H1 (cell line): Measurements from ENCODE around the gene MYO9B. TPM values are rescaled to one million over a fixed set of nuclear protein-coding genes. Genes with fewer than 3 reads are reported as not detected.

ENCODE experiments used
- CTCF ChIA-PET: fragments of 300-600 bp; sonication (Branson Sonifier 250); formaldehyde crosslinking; loops from one replicate; lab custom pipeline; 2021; ENCODE audit not compliant: partially characterized antibody; lab: Charles Lee
- POLR2A ChIA-PET: fragments of 300-600 bp; sonication (Branson Sonifier 250); formaldehyde crosslinking; loops from one replicate; lab custom pipeline; 2021; ENCODE audit warnings: inconsistent platforms; ENCODE audit not compliant: partially characterized antibody; lab: Charles Lee
- DNase-seq, 2 experiments: peaks; one replicate each; pipeline versions ENCODE4 v3.0.0 to v3.0.0-alpha.2; 2010 to 2022; ENCODE audit warnings: low spot score in 2 of 2, low read depth in 1 of 2, mixed read lengths in 1 of 2
- FAIRE-seq: peaks from 2 replicates; lab custom pipeline; 2011; peaks lifted over from hg19 to GRCh38; lab: Jason Lieb, UNC
- H2AFZ ChIP-seq: 2 replicates; pipeline ENCODE4 v1.8.1; 2012; ENCODE audit warnings: low read length, inconsistent platforms
- H2AK5ac ChIP-seq: 2 replicates; pipeline ENCODE4 v1.6.1; 2013; ENCODE audit warnings: low read depth, low read length
- H2BK120ac ChIP-seq: replicated peaks from 2 replicates; pipeline ENCODE3; 2013; ENCODE audit warnings: low read depth, low read length, inconsistent platforms
- H2BK12ac ChIP-seq: 2 replicates; pipeline ENCODE4 v1.6.1; 2013; ENCODE audit warnings: low read depth, low read length
- H2BK15ac ChIP-seq: 2 replicates; pipeline ENCODE4 v1.6.1; 2013; ENCODE audit warnings: low read length
- H2BK20ac ChIP-seq: 2 replicates; pipeline ENCODE4 v1.6.1; 2013; ENCODE audit warnings: low read length
- H2BK5ac ChIP-seq: 2 replicates; pipeline ENCODE4 v1.6.1; 2013; ENCODE audit warnings: low read depth, low read length
- H3K14ac ChIP-seq: 2 replicates; pipeline ENCODE4 v1.6.1; 2013; ENCODE audit warnings: inconsistent platforms; ENCODE audit not compliant: insufficient read length
- H3K18ac ChIP-seq: 2 replicates; pipeline ENCODE4 v1.6.1; 2013; ENCODE audit warnings: low read length; ENCODE audit errors: extremely low read depth
- H3K23ac ChIP-seq: 2 replicates; pipeline ENCODE4 v1.6.1; 2013; ENCODE audit warnings: inconsistent platforms; ENCODE audit not compliant: insufficient read length
- H3K23me2 ChIP-seq: 2 replicates; pipeline ENCODE4 v1.6.1; 2013; ENCODE audit warnings: low read depth, low read length
- H3K27ac ChIP-seq: 2 replicates; pipeline ENCODE4 v1.6.1; 2011; ENCODE audit warnings: low read depth, low read length, inconsistent platforms
- H3K27me3 ChIP-seq, 4 experiments: replicated peaks in 1 of 4; 1 replicate in 1 of 4; 2 replicates in 3 of 4; pipeline versions ENCODE4 v1.6.1 to v1.8.1; 2011 to 2013; ENCODE audit warnings: low read length in 3 of 4, mild to moderate bottlenecking in 3 of 4, inconsistent platforms in 2 of 4, mixed read lengths in 2 of 4, moderate library complexity in 1 of 4; ENCODE audit not compliant: control insufficient read depth in 3 of 4, insufficient read depth in 3 of 4; ENCODE audit errors: extremely low read depth in 1 of 4
- H3K36me3 ChIP-seq, 4 experiments: 2 replicates each; pipeline versions ENCODE4 v1.6.1 to v1.8.1; 2011 to 2013; ENCODE audit warnings: mild to moderate bottlenecking in 4 of 4, low read length in 3 of 4, moderate library complexity in 2 of 4, control low read depth in 1 of 4, inconsistent platforms in 1 of 4; ENCODE audit not compliant: insufficient read depth in 4 of 4, control insufficient read depth in 2 of 4
- H3K4ac ChIP-seq: replicated peaks from 2 replicates; pipeline ENCODE3; 2013; ENCODE audit warnings: low read length, low read depth, mixed read lengths, inconsistent platforms; ENCODE audit not compliant: insufficient read length
- H3K4me1 ChIP-seq, 4 experiments: replicated peaks in 1 of 4; 1 replicate in 1 of 4; 2 replicates in 3 of 4; pipeline versions ENCODE4 v1.6.1 to v1.8.1; 2011 to 2013; ENCODE audit warnings: low read length in 3 of 4, inconsistent platforms in 2 of 4, mixed read lengths in 1 of 4; ENCODE audit not compliant: insufficient read depth in 4 of 4, control insufficient read depth in 3 of 4
- H3K4me2 ChIP-seq, 2 experiments: 2 replicates each; pipeline versions ENCODE4 v1.6.1 to v1.8.1; 2011 to 2013; ENCODE audit warnings: low read depth in 2 of 2, low read length in 2 of 2, control low read depth in 1 of 2, inconsistent platforms in 1 of 2, mild to moderate bottlenecking in 1 of 2; ENCODE audit not compliant: insufficient read depth in 1 of 2
- H3K4me3 ChIP-seq, 4 experiments: fragments of 200-600, 300-600 bp in 1 of 4; sonication (generic), shearing (Covaris generic), sonication (Bioruptor Twin) in 1 of 4; 2 replicates each; pipeline versions ENCODE4 v1.5.1 to v1.8.1; 2011 to 2016; ENCODE audit warnings: low read length in 4 of 4, low read depth in 3 of 4, control low read depth in 2 of 4, inconsistent platforms in 2 of 4, mild to moderate bottlenecking in 2 of 4, mixed read lengths in 1 of 4, moderate library complexity in 1 of 4; ENCODE audit not compliant: insufficient read depth in 2 of 4; ENCODE audit errors: extremely low read depth in 1 of 4
- H3K56ac ChIP-seq: replicated peaks from 2 replicates; pipeline ENCODE3; 2013; ENCODE audit warnings: low read depth, mild to moderate bottlenecking, mixed read lengths, low read length, inconsistent platforms; ENCODE audit not compliant: insufficient read length
- H3K79me1 ChIP-seq: 2 replicates; pipeline ENCODE4 v1.6.1; 2013; ENCODE audit warnings: low read depth, low read length, control low read depth
- H3K79me2 ChIP-seq, 2 experiments: 2 replicates each; pipeline versions ENCODE4 v1.6.1 to v1.8.1; 2012 to 2013; ENCODE audit warnings: low read length in 2 of 2, mild to moderate bottlenecking in 2 of 2, inconsistent platforms in 1 of 2; ENCODE audit not compliant: insufficient read depth in 2 of 2, control insufficient read depth in 1 of 2
- H3K9ac ChIP-seq, 4 experiments: replicated peaks in 1 of 4; 1 replicate in 1 of 4; 2 replicates in 3 of 4; pipeline versions ENCODE4 v1.6.1 to v1.8.1; 2011 to 2013; ENCODE audit warnings: low read depth in 3 of 4, low read length in 3 of 4, control low read depth in 2 of 4, mild to moderate bottlenecking in 2 of 4, moderate library complexity in 2 of 4, inconsistent platforms in 1 of 4; ENCODE audit errors: extremely low read depth in 1 of 4
- H3K9me3 ChIP-seq, 2 experiments: 2 replicates each; pipeline versions ENCODE4 v1.6.1 to v1.8.1; 2012 to 2013; ENCODE audit warnings: mild to moderate bottlenecking in 2 of 2, moderate library complexity in 2 of 2, control low read depth in 1 of 2, inconsistent platforms in 1 of 2, low read depth in 1 of 2, low read length in 1 of 2, mixed read lengths in 1 of 2; ENCODE audit not compliant: insufficient read depth in 2 of 2
- H4K20me1 ChIP-seq, 2 experiments: replicated peaks in 1 of 2; 2 replicates each; pipeline versions ENCODE3 to v1.8.1; 2011 to 2013; ENCODE audit warnings: inconsistent platforms in 2 of 2, low read length in 2 of 2, mild to moderate bottlenecking in 1 of 2; ENCODE audit not compliant: insufficient read depth in 2 of 2, control insufficient read depth in 1 of 2
- H4K5ac ChIP-seq: 2 replicates; pipeline ENCODE4 v1.6.1; 2013; ENCODE audit warnings: low read length, low read depth, mixed read lengths, inconsistent platforms; ENCODE audit not compliant: insufficient read length
- H4K8ac ChIP-seq: 2 replicates; pipeline ENCODE4 v1.8.0; 2013; ENCODE audit warnings: mild to moderate bottlenecking, moderate library complexity, low read length, inconsistent platforms; ENCODE audit not compliant: insufficient read depth; ENCODE audit errors: extremely low read depth
- H4K91ac ChIP-seq: replicated peaks from 2 replicates; pipeline ENCODE3; 2013; ENCODE audit warnings: low read length, mixed read lengths, inconsistent platforms; ENCODE audit not compliant: insufficient read length
- BCL11A ChIP-seq, 2 experiments: IDR thresholded peaks; one replicate each; pipeline ENCODE4 v1.6.1; 2011; ENCODE audit warnings: low read depth in 2 of 2, low read length in 2 of 2, mild to moderate bottlenecking in 2 of 2
- CBX5 ChIP-seq: fragments of 300-800, 300-1000 bp; sonication (generic); IDR thresholded peaks from 2 replicates; pipeline ENCODE4 v1.7.1; 2016; ENCODE audit warnings: antibody characterized with exemption, low read length, low read depth
- CHD1 ChIP-seq: IDR thresholded peaks from 2 replicates; pipeline ENCODE4 v1.6.1; 2012; ENCODE audit warnings: low read depth, low read length, improper control_type of control experiment
- KDM5A ChIP-seq: fragments of 200-600 bp; IDR thresholded peaks from 2 replicates; pipeline ENCODE4 v1.7.1; 2012; ENCODE audit warnings: mild to moderate bottlenecking, low read length, inconsistent platforms, mixed read lengths
- POU5F1 ChIP-seq: IDR thresholded peaks from 2 replicates; pipeline ENCODE4 v1.6.1; 2011; ENCODE audit warnings: low read depth, mild to moderate bottlenecking, low read length, moderate library complexity
- SIRT6 ChIP-seq: IDR thresholded peaks from one replicate; pipeline ENCODE4 v1.7.1; 2012; ENCODE audit warnings: low read length, inconsistent platforms
- SIX5 ChIP-seq: IDR thresholded peaks from 2 replicates; pipeline ENCODE4 v1.6.1; 2011; ENCODE audit warnings: mild to moderate bottlenecking, low read depth, low read length
- SP2 ChIP-seq: IDR thresholded peaks from 2 replicates; pipeline ENCODE4 v1.6.1; 2012; ENCODE audit warnings: mild to moderate bottlenecking, low read length, inconsistent platforms
- SRF ChIP-seq: IDR thresholded peaks from 2 replicates; pipeline ENCODE4 v1.6.1; 2011; ENCODE audit warnings: mild to moderate bottlenecking, low read depth, low read length, moderate library complexity
- TBP ChIP-seq: IDR thresholded peaks from 2 replicates; pipeline ENCODE4 v1.6.1; 2011; ENCODE audit warnings: low read depth, low read length, improper control_type of control experiment
- WGBS, 2 experiments: shearing (Covaris generic) in 1 of 2; methylation state at CpG; one replicate each; pipeline versions ENCODE4 v1.1.6 to v1.1.7; 2013 to 2015; ENCODE audit warnings: low lambda C conversion rate in 2 of 2, mixed read lengths in 2 of 2, inconsistent platforms in 1 of 2, low coverage in 1 of 2, missing lambda C conversion rate in 1 of 2; ENCODE audit not compliant: insufficient replicate concordance in 2 of 2, insufficient coverage in 1 of 2, insufficient read length in 1 of 2; ENCODE audit errors: extremely low coverage in 1 of 2, missing lambda C conversion rate in 1 of 2; 5-methylcytosine and 5-hydroxymethylcytosine counted together
- polyA plus RNA-seq, 7 experiments: library from polyadenylated mRNA; depleted of rRNA in 3 of 7; stranded (reverse) in 5 of 7; unstranded in 2 of 7; fragments of >200 nt in 5 of 7; fragments of 200-250 nt in 2 of 7; gene quantifications; 1 replicate in 5 of 7; 2 replicates in 1 of 7; 4 replicates in 1 of 7; pipeline versions ENCODE4 v1.2.1 to v1.2.3, GENCODE V29; 2011 to 2013; ENCODE audit warnings: missing spikeins in 2 of 7, mixed read lengths in 2 of 7
- total RNA-seq: library from RNA; stranded (reverse); fragmentation: NEBNext Ultra II Directional; extraction: Animal tissue kit (Norgen Biotek cat#: 25700); gene quantifications from 2 replicates; pipeline ENCODE4 v1.2.1, GENCODE V29; 2021

Gene MYO9B
- total and polyA plus RNA-seq, 2 of the 8 experiments (the other 6 are each of a cell fraction or from before 2014, with no cell fraction given) = 27.6 to 77.1 TPM

GRCh38 chr19:17210296-17210695 is 134.7 kb downstream of the MYO9B start:
- Histone ChIP-seq H3K9me3 (no peaks in the 10 kb centered on the region), H2BK20ac (no peak overlapping the region), H3K18ac (no peak overlapping the region), H4K20me1 (no peaks in the 10 kb centered on the region), H2AK5ac (0 out of 2 replicates have a peak overlapping the region, but pooled peaks have one; percentile 53), H3K9ac (no peak overlapping the region), H2BK120ac (no peak overlapping the region), H4K8ac (peak overlapping the region; percentile 76; the same call in 1 of the 2 replicates), H3K14ac (no peak overlapping the region), H3K23me2 (peaks cover 5% of the 10 kb centered on the region), H2BK12ac (no peak overlapping the region), H3K4ac (no peak overlapping the region), H3K56ac (no peak overlapping the region), H3K27me3 (no peaks in the 10 kb centered on the region), H3K79me1 (no peaks in the 10 kb centered on the region; the same call in 1 of the 2 replicates), H2BK5ac (peak overlapping the region; percentile 40; the same call in 1 of the 2 replicates), H3K36me3 (peaks cover 4 to 19% (median 6%) of the 10 kb centered on the region in 4 experiments; a peak in 7 of 8 replicates), H4K91ac (no peak overlapping the region), H2AFZ (no peak overlapping the region), H3K4me2 (no peak overlapping the region; a peak in 1 of 4 replicates), H3K79me2 (no peaks in the 10 kb centered on the region), H3K4me1 (peaks cover 0 to 19% (median 10%) of the 10 kb centered on the region in 4 experiments; a peak in 6 of 7 replicates), H4K5ac (no peak overlapping the region), H3K27ac (no peak overlapping the region), H3K4me3 (no peak overlapping the region), H3K23ac (no peak overlapping the region), H2BK15ac (no peak overlapping the region)
- DNase-seq (no peak), FAIRE-seq (no peak)
- 91% methylated on average over 12 of the region's 14 CpGs; no CpG with 5 or more reads in 1 of the 2 experiments for WGBS, 2 experiments
- POLR2A ChIA-PET = interaction anchor here (1.0 to 1.8 kb wide), 4 partner anchors 9 to 17 kb away, joined by 3 to 5 read pairs (median 4); no protein-coding TSS in a partner anchor
- TF ChIP-seq SIRT6 (no peak), SP2 (no peak), SRF (no peak), SIX5 (no peak), CBX5 (no peak), CHD1 (no peak), BCL11A (IDR thresholded peaks at IDR 0.05; ENCODE audit: low read depth in 2 of 2, low read length in 2 of 2) (no peak), KDM5A (no peak), POU5F1 (no peak), TBP (no peak)
- CTCF ChIA-PET = interaction anchor here (0.6 kb wide), 1 partner anchor 303 kb away, joined by 5 read pairs; no protein-coding TSS in a partner anchor
